ENCODE measurements around the gene GRK5.
"Not testable (repeated sequence)": the region's sequence is repeated elsewhere in the genome, so short reads cannot be mapped to it uniquely, and the experiment has no call there.

Gene GRK5

GRCh38 chr10:119447823-119448546, 240.6 kb downstream of the GRK5 start:
- no peak for DNase-seq

DNA sequence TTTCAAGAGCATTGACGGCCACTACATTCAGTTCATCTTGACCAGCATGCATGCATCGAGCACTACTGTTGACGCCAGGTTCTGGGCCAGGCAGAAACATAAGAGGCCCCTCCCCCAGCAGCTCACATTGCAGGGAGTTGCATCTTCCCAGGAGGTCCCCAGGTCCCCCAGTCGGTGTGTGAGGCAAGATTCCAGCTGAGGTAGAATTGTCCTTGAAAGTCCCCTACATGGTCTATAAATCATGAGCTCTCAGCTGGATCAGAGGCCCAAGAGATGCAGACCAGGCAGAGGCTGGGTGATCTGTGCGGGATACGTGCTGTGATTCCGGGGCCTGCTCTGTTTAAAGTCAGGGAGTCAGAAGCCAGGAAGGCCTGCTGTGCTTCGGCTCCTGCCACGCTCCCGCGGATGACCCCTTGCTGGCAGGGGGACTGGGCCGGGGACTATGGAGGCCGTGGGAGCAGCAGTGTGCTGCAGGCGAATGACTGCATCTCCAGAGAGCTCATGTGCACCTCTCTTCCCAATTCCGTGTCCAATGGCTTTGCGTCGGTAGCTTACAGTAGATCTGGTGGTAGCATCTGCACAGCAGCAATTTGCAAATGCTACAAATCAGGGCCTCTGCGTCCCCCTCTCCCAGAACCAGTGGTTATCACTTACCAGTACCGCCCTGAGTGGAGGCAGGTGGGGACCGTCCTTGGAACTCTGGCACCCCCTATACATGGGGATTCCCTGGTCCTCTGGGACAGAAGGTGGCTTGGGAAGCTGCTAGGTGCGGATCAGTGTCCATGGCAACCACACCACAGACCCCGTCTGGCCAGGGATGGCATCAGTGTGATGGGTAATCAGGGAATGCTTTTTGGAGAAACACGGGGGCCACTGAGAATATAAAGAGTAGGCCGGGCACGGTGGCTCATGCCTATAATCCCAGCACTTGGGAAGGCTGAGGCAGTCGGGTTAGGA, 241.5 kb downstream of the GRK5 start:
- no peak for DNase-seq

- no peak for DNase-seq
These were observed 242.5 kb downstream of the GRK5 start for GRCh38 chr10:119449760-119450461.

DNA sequence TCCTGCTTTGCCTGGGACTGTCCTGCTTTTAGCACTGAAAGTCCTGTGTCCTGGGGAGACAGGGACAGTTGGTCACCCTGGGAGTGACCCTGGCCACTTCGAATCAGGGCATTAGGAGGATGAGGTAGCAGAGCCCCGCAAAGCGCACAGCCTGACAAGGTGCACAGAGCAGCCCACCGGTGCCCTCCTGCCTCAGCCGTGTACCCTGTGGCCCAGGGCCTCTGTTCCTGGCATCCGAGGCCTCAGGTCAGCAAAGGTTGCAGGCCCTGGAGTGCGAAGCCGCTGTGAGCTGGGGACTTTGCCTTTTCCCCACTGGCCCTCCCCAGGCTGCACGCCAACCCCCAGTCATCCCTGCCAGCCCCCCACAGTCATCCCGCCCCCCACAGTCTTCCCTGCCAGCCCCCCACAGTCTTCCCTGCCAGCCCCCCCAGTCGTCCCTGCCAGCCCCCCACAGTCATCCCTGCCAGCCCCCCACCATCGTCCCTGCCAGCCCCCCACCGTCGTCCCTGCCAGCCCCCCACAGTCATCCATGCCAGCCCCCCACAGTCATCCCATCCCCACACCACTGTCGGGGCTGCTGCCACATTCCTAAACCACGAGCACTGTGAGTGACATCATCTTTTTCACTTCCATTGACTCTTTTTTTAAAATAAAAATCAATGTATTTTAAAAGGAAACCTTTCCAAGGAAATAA, 243.4 kb downstream of the GRK5 start:
- no peak for DNase-seq

DNA sequence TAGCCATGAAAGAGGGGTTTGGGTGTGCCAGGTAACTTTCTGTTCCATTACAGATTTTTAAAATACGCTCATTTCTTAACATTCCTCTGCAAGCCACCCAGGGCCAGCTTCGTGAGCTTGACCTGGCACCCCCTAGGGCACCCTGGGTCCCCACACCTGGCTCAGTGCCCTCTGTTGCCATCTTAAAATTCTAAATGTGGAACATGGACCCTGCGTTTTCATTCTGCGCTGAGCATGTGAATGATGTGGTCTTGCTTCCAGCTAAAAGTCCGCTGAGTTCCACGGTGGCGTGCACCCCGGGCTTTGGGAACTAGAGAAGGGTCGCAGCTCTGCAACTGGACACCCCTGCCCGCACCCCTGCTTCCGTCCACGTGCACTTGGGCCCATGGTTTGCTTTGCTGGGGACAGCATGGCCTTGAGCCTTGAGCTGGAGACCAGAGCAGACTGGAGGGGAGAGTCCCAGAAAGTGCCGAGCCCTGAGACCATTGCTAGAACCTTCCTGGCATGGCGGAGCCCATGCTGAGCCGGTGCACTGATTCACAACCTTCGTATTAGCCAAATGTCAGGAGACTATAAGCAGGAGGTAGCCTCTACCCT, 244.0 kb downstream of the GRK5 start:
- no peak for DNase-seq

DNA sequence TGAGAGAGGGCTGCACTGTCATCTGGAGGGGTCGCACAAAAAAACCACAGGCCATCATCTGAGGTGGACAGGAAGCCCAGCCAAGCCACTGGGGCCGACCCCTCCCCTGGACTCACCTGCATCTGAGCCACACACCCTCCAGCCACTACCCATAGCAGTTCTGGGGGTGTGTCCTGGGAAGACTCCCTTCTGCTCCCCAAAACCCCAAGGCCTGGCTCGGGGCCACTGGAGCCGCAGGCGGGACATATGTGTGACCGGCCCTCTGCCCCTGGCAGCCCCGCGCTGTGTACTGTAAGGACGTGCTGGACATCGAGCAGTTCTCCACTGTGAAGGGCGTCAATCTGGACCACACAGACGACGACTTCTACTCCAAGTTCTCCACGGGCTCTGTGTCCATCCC, 245.0 kb downstream of the GRK5 start:
- DNase-seq = no peak

- DNase-seq = no peak
These were observed 245.9 kb downstream of the GRK5 start for GRCh38 chr10:119453313-119453712.

DNA sequence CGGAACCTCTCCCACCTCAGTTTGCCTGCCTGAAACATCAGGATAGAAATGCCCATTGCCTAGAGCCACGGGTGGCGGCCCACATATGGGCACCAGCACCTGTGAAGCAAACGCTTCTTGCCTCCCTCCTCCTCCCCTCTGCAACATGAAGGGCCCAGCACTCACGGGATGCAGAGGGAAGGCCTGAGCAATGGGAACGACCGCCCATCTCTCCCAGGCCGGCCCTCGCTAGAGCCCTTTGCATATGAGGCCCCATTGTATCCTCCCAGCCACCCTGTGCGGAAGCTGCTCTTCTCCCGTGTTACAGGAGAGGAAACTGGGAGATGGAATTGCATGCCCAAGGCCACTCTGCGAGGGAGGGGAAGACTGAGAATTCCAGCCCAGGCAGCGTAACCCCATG, 246.9 kb downstream of the GRK5 start:
- DNase-seq = no peak

GRCh38 chr10:119454990-119455389, 247.6 kb downstream of the GRK5 start:
- no peak for DNase-seq

DNA sequence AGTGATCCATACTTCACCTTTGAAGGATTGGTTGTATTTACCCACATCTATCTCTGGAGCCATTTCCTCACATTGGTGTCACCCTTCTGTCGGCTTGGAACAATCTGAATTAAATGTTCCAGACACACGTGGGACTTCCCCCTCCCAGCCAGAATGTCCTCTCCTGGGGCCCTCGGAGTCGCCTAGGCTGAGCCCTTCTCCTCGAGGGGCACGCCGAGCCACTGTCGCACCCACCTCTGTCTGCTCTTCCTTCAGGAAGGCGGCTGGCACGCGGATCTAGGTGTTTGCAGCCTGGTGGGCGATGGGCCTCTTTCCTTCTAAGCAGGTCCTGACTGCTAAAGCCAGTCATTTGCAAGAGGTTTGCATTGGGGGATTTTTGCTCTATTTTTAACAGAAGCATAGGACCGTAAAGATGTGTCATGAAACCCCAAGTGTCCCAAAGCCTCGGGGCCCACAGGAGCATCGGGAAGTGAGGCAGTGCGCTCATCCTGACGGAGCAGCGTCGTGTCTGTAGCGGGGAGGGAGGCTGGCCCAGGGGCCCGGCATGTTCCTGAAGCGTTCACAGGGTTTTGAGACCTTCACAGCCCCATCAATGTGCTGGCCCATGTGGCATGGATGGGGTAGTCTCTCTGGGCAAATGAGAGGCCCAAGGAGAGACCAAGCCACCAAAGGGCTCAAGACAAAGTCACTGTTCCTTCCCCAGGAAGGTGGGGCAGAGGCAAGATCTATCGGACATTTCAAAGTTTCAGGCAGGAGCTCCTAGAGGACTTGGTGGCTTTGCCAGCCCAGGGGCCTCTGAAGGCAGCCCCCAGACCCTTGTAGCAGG, 248.5 kb downstream of the GRK5 start:
- DNase-seq = no peak

DNA sequence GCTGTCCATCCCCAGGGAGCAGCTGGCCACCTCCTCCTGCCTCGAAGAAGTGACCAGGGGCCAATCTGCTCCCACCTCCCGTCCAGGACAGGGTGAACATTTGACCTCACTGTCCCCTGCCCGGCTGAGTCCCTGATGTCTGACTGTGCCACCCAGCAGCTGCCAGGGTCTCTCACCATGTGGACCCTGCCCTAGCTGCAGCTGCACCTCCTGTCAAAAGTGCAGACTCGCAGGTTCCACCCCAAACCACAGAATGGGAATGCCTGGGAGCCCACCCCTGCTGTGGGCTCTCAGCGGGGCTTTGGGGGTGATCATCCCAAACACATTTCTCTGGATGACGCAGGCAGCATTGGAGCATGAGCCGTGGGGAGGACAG, 249.1 kb downstream of the GRK5 start:
- no peak for DNase-seq

DNA sequence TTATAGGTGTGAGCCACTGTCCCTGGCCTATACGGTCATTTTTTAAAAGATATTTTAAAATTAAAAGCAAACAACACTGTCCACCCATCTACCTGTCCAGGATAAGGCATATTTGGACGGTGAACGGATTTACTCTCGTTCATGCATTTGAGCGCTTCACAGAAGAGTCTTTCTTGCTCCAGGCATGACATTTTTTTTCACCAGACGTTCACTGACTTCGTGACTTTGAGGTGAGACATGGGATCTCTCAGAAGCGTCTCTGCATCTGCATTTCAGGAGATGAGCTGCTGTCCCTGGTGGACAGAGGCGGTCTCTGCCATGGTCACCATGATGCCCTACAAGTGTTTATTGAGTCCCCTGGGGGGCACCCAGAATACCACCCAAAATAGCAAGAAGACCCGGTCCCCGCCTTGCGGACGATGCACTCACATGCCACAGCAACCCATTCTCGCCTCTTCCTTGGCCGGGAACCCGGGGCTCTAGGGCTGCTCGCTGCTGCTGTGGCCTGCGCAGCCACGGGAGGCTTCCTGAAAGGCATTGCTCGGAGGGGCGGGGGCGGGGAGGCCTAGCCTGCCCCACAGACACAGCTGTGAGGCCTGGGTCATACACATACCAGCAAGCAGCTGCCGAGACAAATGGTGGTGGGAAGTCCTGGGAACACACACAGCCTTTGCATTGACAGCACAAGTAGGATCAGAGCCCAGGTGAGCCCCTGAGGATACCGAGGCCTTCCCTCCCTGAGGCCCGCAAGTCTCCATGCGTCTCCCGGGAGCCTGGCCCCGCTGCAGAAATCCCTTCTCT, 250.8 kb downstream of the GRK5 start:
- no peak for DNase-seq

- no peak for DNase-seq
These were observed 252.4 kb downstream of the GRK5 start for GRCh38 chr10:119459681-119460340.

DNA sequence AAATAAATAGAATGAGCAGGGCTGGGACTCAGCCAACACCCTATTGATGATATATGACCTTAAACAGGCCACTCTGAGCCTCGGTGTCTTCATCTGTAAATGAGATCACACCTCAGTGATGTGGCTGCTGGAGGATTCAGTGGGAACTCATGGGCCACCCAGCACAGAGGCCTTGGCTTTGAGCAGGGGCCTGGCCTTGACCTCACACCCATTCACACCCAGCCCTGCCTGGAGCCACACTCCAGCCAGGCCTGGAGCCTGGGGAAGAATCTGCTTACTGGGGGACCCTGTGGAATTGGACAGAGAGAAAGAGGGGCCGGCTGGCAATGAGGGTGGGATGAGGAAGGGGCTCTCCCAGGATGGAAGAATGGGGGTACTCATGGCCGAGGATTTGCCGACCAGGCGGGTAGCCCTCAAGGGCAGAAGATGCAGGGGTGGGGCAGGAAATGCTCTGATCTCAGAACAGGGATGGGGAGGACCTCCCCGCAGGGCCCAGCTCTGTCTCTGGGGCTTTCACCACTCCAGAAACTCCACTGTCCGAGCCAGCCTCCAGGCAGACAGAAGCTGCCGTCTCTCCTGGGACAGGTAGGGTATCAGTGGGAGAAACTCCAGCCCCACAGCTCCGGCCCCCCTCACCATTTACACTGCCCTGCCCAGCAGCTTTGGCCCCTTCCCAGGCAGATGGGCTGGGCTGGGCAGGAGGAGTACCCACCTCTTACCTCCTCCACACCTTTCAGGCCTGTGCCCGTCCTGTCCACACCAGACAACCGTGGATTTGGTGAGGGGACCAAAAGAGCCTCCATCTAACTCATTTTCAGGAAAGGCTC, 253.2 kb downstream of the GRK5 start:
- DNase-seq = no peak

GRCh38 chr10:119461380-119461779, 254.0 kb downstream of the GRK5 start:
- no peak for DNase-seq

DNA sequence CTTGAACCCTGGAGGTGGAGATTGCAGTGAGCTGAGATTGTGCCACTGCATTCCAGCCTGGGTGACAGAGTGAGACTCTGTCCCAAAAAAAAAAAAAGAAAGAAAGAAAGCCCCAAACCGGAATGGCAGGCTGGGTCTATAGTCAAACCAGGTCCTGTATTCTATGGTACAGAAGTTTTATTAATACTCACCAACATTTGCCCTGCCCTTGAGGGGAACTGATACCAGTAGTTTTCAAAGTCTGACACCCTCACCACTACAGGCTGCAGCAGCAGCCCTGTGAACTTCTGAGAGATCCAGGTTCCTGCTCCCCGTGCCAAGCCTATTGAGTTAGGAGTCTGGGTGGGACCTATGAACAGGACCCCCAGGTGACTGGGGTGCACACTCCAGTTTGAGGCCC, 254.6 kb downstream of the GRK5 start:
- DNase-seq = no peak

DNA sequence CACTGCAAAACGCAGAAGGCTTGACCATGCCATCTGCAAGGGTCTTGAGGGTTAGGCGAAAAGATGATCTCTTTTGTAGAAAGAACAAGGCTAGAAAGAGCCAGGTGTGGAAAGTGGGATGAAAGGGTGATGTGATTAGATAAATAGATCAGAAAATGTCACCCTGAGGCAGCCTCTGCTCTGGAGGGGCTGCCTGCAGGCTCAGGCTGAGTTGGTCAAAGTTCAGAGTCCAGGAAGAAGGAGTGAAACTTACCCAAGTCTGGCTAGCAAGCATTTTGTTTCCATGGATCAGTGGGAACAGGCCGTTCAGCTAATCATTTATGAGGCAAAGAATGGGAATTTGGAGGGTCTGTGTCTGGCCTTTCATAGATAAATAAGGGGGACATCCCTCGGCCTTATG, 255.4 kb downstream of the GRK5 start:
- no peak for DNase-seq

GRCh38 chr10:119463195-119463594, 255.8 kb downstream of the GRK5 start:
- DNase-seq = not testable (repeated sequence)

GRCh38 chr10:119465085-119465484, 257.7 kb downstream of the GRK5 start:
- DNase-seq = no peak

Measured in NCI-H2171 (cell line).